Left lung (tissue), 10 donors: Measurements from ENCODE around the gene ZNF587B. TPM values are rescaled to one million over a fixed set of nuclear protein-coding genes. Genes with fewer than 3 reads are reported as not detected.
A peak's percentile ranks its signal among the peaks of the same experiment; 100 is the strongest.
"Not testable (repeated sequence)": the region's sequence is repeated elsewhere in the genome, so short reads cannot be mapped to it uniquely, and the experiment has no call there.

Experiments used
- ATAC-seq: fragments of 200-7000 bp; cut with Tn5 transposase; one replicate; pipeline ENCODE4 v1.9.1; 2020; ENCODE audit warnings: moderate library complexity
- DNase-seq, 4 donors: peaks; one replicate each; pipeline ENCODE4 v3.0.0-alpha.2; 2013 to 2020
- H3K27ac ChIP-seq, 2 donors: fragments of 200-600 bp; sonication (generic) in 1 of 2; one replicate each; pipeline versions ENCODE4 v1.5.0 to v1.8.0; 2020 to 2021
- H3K27me3 ChIP-seq, 2 donors: fragments of 200-600 bp; sonication (generic) in 1 of 2; one replicate each; pipeline versions ENCODE4 v1.5.0 to v1.8.0; 2020 to 2021
- H3K36me3 ChIP-seq, 2 donors: fragments of 200-600 bp; sonication (generic) in 1 of 2; one replicate each; pipeline versions ENCODE4 v1.5.0 to v1.8.0; 2020 to 2021
- H3K4me1 ChIP-seq, 2 donors: fragments of 200-600 bp; one replicate each; pipeline ENCODE4 v1.8.0; 2021
- H3K4me3 ChIP-seq, 2 donors: fragments of 200-600 bp; sonication (generic) in 1 of 2; one replicate each; pipeline versions ENCODE4 v1.5.0 to v1.8.0; 2020 to 2021; ENCODE audit warnings: mild to moderate bottlenecking in 1 of 2
- H3K9me3 ChIP-seq, 2 donors: fragments of 200-600 bp; sonication (generic) in 1 of 2; one replicate each; pipeline versions ENCODE4 v1.5.0 to v1.8.0; 2020 to 2021
- CTCF ChIP-seq, 2 donors: fragments of 200-600 bp; sonication (generic) in 1 of 2; IDR thresholded peaks; one replicate each; pipeline versions ENCODE4 v1.5.0 to v1.8.0; 2021; ENCODE audit warnings: antibody characterized with exemption in 2 of 2
- intact Hi-C, 2 donors: fragments of 100-400 bp; cut with DNase I; formaldehyde crosslinking; loops; one replicate each; pipeline versions ENCODE4 v1.11.2 to v1.14.2; 2022
- polyA plus RNA-seq, 6 donors: library from polyadenylated mRNA; unstranded; fragments of 120-200 nt; gene quantifications; one replicate each; pipeline ENCODE4 v1.2.1, GENCODE V29; 2013; ENCODE audit not compliant: insufficient read length in 6 of 6
- total RNA-seq, 2 donors: library from RNA; stranded (reverse); fragmentation: NEBNext Ultra II Directional; extraction: Animal tissue kit (Norgen Biotek cat#: 25700); gene quantifications; one replicate each; pipeline ENCODE4 v1.2.1, GENCODE V29; 2021
- donor health status: DM: no; HTN: yes; CAD: no.
- donor health status: DM: no; HTN: no; CAD: no.

Gene ZNF587B
- total and polyA plus RNA-seq, 8 donors, result 12.1 to 20.1 (median 14.1) TPM

DNA sequence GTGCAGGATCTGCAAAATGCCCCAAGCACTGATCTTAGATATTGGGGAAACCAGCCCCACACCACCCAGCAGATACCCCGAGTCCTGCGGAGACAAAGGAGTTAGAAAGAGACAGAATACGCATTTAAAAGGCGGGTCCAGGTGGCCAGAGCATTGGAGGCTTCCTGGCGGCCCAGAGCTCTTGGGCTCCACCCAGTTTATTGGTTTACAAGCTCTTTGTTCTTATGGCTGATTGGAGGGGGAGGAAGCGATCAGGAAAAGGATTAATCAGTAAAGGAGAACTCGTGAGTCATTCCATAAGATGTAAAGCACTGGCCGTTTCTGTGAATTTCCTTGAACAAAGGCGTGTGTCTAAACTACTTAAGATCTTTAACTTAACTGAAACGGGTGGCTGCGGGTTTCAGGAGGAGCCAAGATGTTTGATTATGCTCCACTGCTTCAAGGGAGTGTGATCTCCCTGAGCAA lies 20.5 kb downstream of the ZNF587B start:
- ATAC-seq (peak; percentile 17), DNase-seq (no peak)
- H3K27ac ChIP-seq, result peak overlapping the region in 1 of 2 donors; percentile 68

DNA sequence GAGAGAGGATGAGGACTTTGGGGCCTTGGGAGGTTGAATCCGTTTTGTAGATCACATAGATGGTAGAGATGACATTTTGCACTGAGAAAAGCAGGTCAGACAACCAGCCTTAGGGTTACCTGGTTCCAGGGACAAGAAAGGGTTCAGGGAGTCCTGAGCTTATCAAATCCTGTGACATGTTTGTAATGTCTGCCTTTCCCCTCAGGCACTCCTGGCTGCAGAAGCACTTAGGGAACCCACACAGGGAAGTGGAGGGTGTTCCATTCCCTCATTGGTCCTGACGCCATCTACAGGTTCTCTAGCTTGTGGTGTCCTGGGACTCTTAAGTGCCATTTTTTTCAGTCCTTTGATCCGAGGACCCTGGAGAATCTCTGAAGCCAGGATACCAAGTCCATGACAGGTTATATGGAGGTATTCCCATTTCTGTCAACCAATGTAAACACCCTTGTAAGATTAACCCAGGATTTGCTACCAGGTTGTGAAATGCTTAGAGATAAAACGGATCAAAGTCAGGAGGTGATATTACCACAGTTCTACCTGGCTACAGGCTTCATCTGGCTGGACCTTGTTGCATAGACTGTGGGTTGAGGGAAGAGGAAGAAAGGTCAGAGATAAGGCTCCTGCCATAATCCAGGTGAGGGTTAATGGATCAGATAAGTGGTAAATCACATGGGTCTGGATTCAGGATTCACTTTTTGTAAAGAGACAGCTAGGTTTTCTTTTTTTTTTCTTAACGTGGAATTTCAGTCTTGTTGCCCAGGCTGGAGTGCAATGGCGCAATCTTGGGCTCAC lies 21.9 kb downstream of the ZNF587B start:
- Histone ChIP-seq H3K4me1 (peaks cover 12 to 17% of the 10 kb centered on the region in 2 donors), H3K36me3 (peaks cover 0 to 30% of the 10 kb centered on the region in 2 donors)
- DNase-seq, H3K27me3 ChIP-seq, H3K4me3 ChIP-seq, H3K9me3 ChIP-seq, intact Hi-C loops, H3K27ac ChIP-seq, ATAC-seq: not testable (repeated sequence)

More for the DNA sequence above, 20.5 kb downstream of the ZNF587B start:
- Histone ChIP-seq H3K27me3 (no peaks in the 10 kb centered on the region), H3K36me3 (peaks cover 0 to 21% of the 10 kb centered on the region in 2 donors), H3K9me3 (no peaks in the 10 kb centered on the region), H3K4me3 (peak overlapping the region; percentile 69 to 73), H3K4me1 (peaks cover 12 to 17% of the 10 kb centered on the region in 2 donors)
- TF ChIP-seq CTCF (IDR thresholded peaks at IDR 0.05), result no peak
- intact Hi-C loops, result no loop called here

GRCh38 chr19:57854117-57854516 lies 24.0 kb downstream of the ZNF587B start:
- H3K9me3 ChIP-seq, ATAC-seq, H3K4me3 ChIP-seq, DNase-seq, H3K27me3 ChIP-seq, intact Hi-C loops, H3K27ac ChIP-seq: not testable (repeated sequence)
- H3K4me1 ChIP-seq, result peaks cover 12 to 17% of the 10 kb centered on the region in 2 donors
- peaks cover 0 to 51% of the 10 kb centered on the region in 2 donors for H3K36me3 ChIP-seq

GRCh38 chr19:57862351-57862750 lies 32.3 kb downstream of the ZNF587B start:
- ATAC-seq, H3K27me3 ChIP-seq, H3K4me3 ChIP-seq, intact Hi-C loops, H3K27ac ChIP-seq, DNase-seq, H3K4me1 ChIP-seq: not testable (repeated sequence)
- Histone ChIP-seq H3K36me3 (peaks cover 0 to 100% of the 10 kb centered on the region in 2 donors), H3K9me3 (peaks cover 0 to 61% of the 10 kb centered on the region in 2 donors)

- no peak overlapping the region for H3K4me3 ChIP-seq
- H3K36me3 ChIP-seq, result peaks cover 4 to 63% of the 10 kb centered on the region in 2 donors
- ATAC-seq (no peak), DNase-seq (no peak)
- intact Hi-C loops, result no loop called here
- no peak for TF ChIP-seq CTCF (IDR thresholded peaks at IDR 0.05)
- no peak overlapping the region for H3K27ac ChIP-seq
- peaks cover 0 to 85% of the 10 kb centered on the region in 2 donors for H3K9me3 ChIP-seq
- no peaks in the 10 kb centered on the region for H3K27me3 ChIP-seq
- H3K4me1 ChIP-seq, result no peaks in the 10 kb centered on the region
Observed at GRCh38 chr19:57867868-57868492, 37.9 kb downstream of the ZNF587B start.

- H3K36me3 ChIP-seq, result peaks cover 4 to 63% of the 10 kb centered on the region in 2 donors
- H3K4me1 ChIP-seq, H3K27me3 ChIP-seq, H3K4me3 ChIP-seq, intact Hi-C loops, H3K27ac ChIP-seq, DNase-seq, ATAC-seq: not testable (repeated sequence)
- peaks cover 0 to 95% of the 10 kb centered on the region in 2 donors for H3K9me3 ChIP-seq
Observed at GRCh38 chr19:57869655-57870054, 39.6 kb downstream of the ZNF587B start.

- no peak for TF ChIP-seq CTCF (IDR thresholded peaks at IDR 0.05)
- H3K27ac ChIP-seq, result no peak overlapping the region
- ATAC-seq (no peak), DNase-seq (no peak)
- H3K4me3 ChIP-seq, result no peak overlapping the region
- H3K4me1 ChIP-seq, result no peaks in the 10 kb centered on the region
- peaks cover 0 to 94% of the 10 kb centered on the region in 2 donors for H3K9me3 ChIP-seq
- peaks cover 4 to 60% of the 10 kb centered on the region in 2 donors for H3K36me3 ChIP-seq
- intact Hi-C loops, result no loop called here
- H3K27me3 ChIP-seq, result no peaks in the 10 kb centered on the region
Observed at GRCh38 chr19:57870225-57870624, 40.1 kb downstream of the ZNF587B start.
